IMR-90 (cell line): Measurements from ENCODE around the gene SRCIN1. TPM values are rescaled to one million over a fixed set of nuclear protein-coding genes. Genes with fewer than 3 reads are reported as not detected.

ENCODE experiments used
- ATAC-seq: fragments of 200-7000 bp; cut with Tn5 transposase; 2 replicates; pipeline ENCODE4 v1.9.1; 2020; ENCODE audit warnings: low read depth, mild to moderate bottlenecking, moderate library complexity
- BruUV-seq: library from RNA; stranded (reverse); fragments of 400-500 nt; replicated peaks from 2 replicates; lab custom pipeline; 2021; lab: Mats Ljungman, UMichigan
- CTCF ChIA-PET: fragments of 300-600 bp; formaldehyde crosslinking; extraction: SDS; loops from one replicate; lab custom pipeline; 2021; ENCODE audit warnings: antibody characterized with exemption; lab: Yijun Ruan, JAX
- POLR2A ChIA-PET: fragments of 300-600 bp; sonication (Branson Sonifier 250); formaldehyde crosslinking; loops from one replicate; lab custom pipeline; 2022; ENCODE audit warnings: antibody characterized with exemption; ENCODE audit not compliant: unreplicated experiment; lab: Charles Lee
- DNase-seq: peaks from one replicate; pipeline ENCODE4 v3.0.0; 2013
- H2AFZ ChIP-seq: replicated peaks from 2 replicates; pipeline ENCODE3; 2013; ENCODE audit warnings: low read length, mild to moderate bottlenecking; ENCODE audit not compliant: poor library complexity
- H2AK5ac ChIP-seq: 2 replicates; pipeline ENCODE4 v1.6.1; 2013; ENCODE audit warnings: low read depth, low read length, inconsistent platforms
- H2AK9ac ChIP-seq: replicated peaks from 2 replicates; pipeline ENCODE3; 2013; ENCODE audit warnings: mild to moderate bottlenecking, low read depth, low read length, moderate library complexity; ENCODE audit not compliant: poor library complexity
- H2BK120ac ChIP-seq: 2 replicates; pipeline ENCODE4 v1.6.1; 2013; ENCODE audit warnings: low read depth, low read length, inconsistent platforms
- H2BK15ac ChIP-seq: 3 replicates; pipeline ENCODE4 v1.6.1; 2013; ENCODE audit warnings: low read depth, low read length, inconsistent platforms
- H2BK20ac ChIP-seq: 2 replicates; pipeline ENCODE4 v1.6.1; 2013; ENCODE audit warnings: low read depth, mild to moderate bottlenecking, inconsistent platforms, low read length, moderate library complexity
- H2BK5ac ChIP-seq: 2 replicates; pipeline ENCODE4 v1.6.1; 2013; ENCODE audit warnings: mild to moderate bottlenecking, low read depth, low read length, inconsistent platforms; ENCODE audit not compliant: poor library complexity, severe bottlenecking
- H3K14ac ChIP-seq: replicated peaks from 2 replicates; pipeline ENCODE4 v1.6.1; 2013; ENCODE audit warnings: low read depth, low read length, inconsistent platforms
- H3K18ac ChIP-seq: 2 replicates; pipeline ENCODE4 v1.6.1; 2013; ENCODE audit warnings: low read depth, low read length, control low read depth
- H3K23ac ChIP-seq: 2 replicates; pipeline ENCODE4 v1.6.1; 2013; ENCODE audit warnings: low read depth, low read length, inconsistent platforms
- H3K27ac ChIP-seq: 2 replicates; pipeline ENCODE4 v1.5.1; 2013; ENCODE audit warnings: mild to moderate bottlenecking, control low read depth, low read length; ENCODE audit not compliant: insufficient read depth
- H3K27me3 ChIP-seq: 2 replicates; pipeline ENCODE4 v1.6.1; 2013; ENCODE audit warnings: low read length; ENCODE audit not compliant: control insufficient read depth, insufficient read depth
- H3K36me3 ChIP-seq: 2 replicates; pipeline ENCODE4 v1.6.1; 2013; ENCODE audit warnings: low read length, mixed read lengths; ENCODE audit not compliant: control insufficient read depth, insufficient read depth
- H3K4ac ChIP-seq: 2 replicates; pipeline ENCODE4 v1.6.1; 2013; ENCODE audit warnings: low read depth, low read length, inconsistent platforms
- H3K4me1 ChIP-seq: 2 replicates; pipeline ENCODE4 v1.6.1; 2013; ENCODE audit warnings: low read length, mixed read lengths; ENCODE audit not compliant: control insufficient read depth, insufficient read depth
- H3K4me2 ChIP-seq: 2 replicates; pipeline ENCODE4 v1.6.1; 2013; ENCODE audit warnings: low read depth, mild to moderate bottlenecking, control low read depth, low read length, moderate library complexity
- H3K4me3 ChIP-seq: 2 replicates; pipeline ENCODE4 v1.5.1; 2013; ENCODE audit warnings: low read depth, mild to moderate bottlenecking, control low read depth, low read length, moderate library complexity; ENCODE audit not compliant: insufficient read depth
- H3K56ac ChIP-seq: 2 replicates; pipeline ENCODE4 v1.6.1; 2013; ENCODE audit warnings: low read length, inconsistent platforms; ENCODE audit not compliant: insufficient read depth; ENCODE audit errors: extremely low read depth
- H3K79me1 ChIP-seq, 2 experiments: 2 replicates each; pipeline ENCODE4 v1.6.1; 2013; ENCODE audit warnings: low read length in 2 of 2, inconsistent platforms in 1 of 2, low read depth in 1 of 2
- H3K9ac ChIP-seq: 2 replicates; pipeline ENCODE4 v1.6.1; 2013; ENCODE audit warnings: low read depth, low read length, control low read depth
- H3K9me1 ChIP-seq: 2 replicates; pipeline ENCODE4 v1.6.1; 2013; ENCODE audit warnings: low read length, inconsistent platforms; ENCODE audit not compliant: insufficient read depth
- H3K9me3 ChIP-seq: 2 replicates; pipeline ENCODE4 v1.6.1; 2013; ENCODE audit warnings: low read length; ENCODE audit not compliant: control insufficient read depth, insufficient read depth
- H4K20me1 ChIP-seq: 2 replicates; pipeline ENCODE4 v1.6.1; 2013; ENCODE audit warnings: low read length, inconsistent platforms; ENCODE audit not compliant: insufficient read depth
- H4K5ac ChIP-seq: 2 replicates; pipeline ENCODE4 v1.6.1; 2013; ENCODE audit warnings: mild to moderate bottlenecking, low read depth, low read length, control low read depth
- H4K8ac ChIP-seq, 2 experiments: 2 replicates each; pipeline ENCODE4 v1.6.1; 2013; ENCODE audit warnings: low read depth in 2 of 2, low read length in 2 of 2, control low read depth in 1 of 2, inconsistent platforms in 1 of 2
- H4K91ac ChIP-seq: 2 replicates; pipeline ENCODE4 v1.6.1; 2013; ENCODE audit warnings: low read depth, low read length, inconsistent platforms; ENCODE audit not compliant: insufficient read depth
- BHLHE40 ChIP-seq: fragments of 150-350 bp; IDR thresholded peaks from 2 replicates; pipeline ENCODE4 v1.6.1; 2016; ENCODE audit warnings: mild to moderate bottlenecking, low read depth, low read length
- CEBPB ChIP-seq: IDR thresholded peaks from 2 replicates; pipeline ENCODE4 v1.6.1; 2012; ENCODE audit warnings: low read depth, low read length, improper control_type of control experiment
- CHD1 ChIP-seq: IDR thresholded peaks from 2 replicates; pipeline ENCODE4 v1.6.1; 2012; ENCODE audit warnings: low read depth, low read length, improper control_type of control experiment
- CTCF ChIP-seq: conservative IDR thresholded peaks from 2 replicates; pipeline ENCODE4 v1.5.1; 2012; ENCODE audit warnings: mild to moderate bottlenecking, low read depth, low read length, improper control_type of control experiment
- ELK1 ChIP-seq: fragments of 150-350 bp; IDR thresholded peaks from 2 replicates; pipeline ENCODE4 v1.6.1; 2016; ENCODE audit warnings: low read depth, mild to moderate bottlenecking, low read length, moderate library complexity, borderline replicate concordance
- FOS ChIP-seq: fragments of 150-350 bp; IDR thresholded peaks from 2 replicates; pipeline ENCODE4 v1.6.1; 2016; ENCODE audit warnings: low read depth, low read length
- MAFK ChIP-seq: IDR thresholded peaks from 2 replicates; pipeline ENCODE4 v1.6.1; 2012; ENCODE audit warnings: low read depth, low read length, improper control_type of control experiment
- MAZ ChIP-seq: IDR thresholded peaks from 2 replicates; pipeline ENCODE4 v1.6.1; 2012; ENCODE audit warnings: low read depth, mild to moderate bottlenecking, low read length, improper control_type of control experiment, moderate library complexity, borderline replicate concordance
- MXI1 ChIP-seq: IDR thresholded peaks from 2 replicates; pipeline ENCODE4 v1.6.1; 2012; ENCODE audit warnings: low read depth, mild to moderate bottlenecking, low read length, moderate library complexity, borderline replicate concordance
- NFE2L2 ChIP-seq: fragments of 150-350 bp; IDR thresholded peaks from 2 replicates; pipeline ENCODE4 v1.6.1; 2016; ENCODE audit warnings: low read depth, mild to moderate bottlenecking, low read length
- POLR2A ChIP-seq: IDR thresholded peaks from 2 replicates; pipeline ENCODE4 v1.6.1; 2012; ENCODE audit warnings: mild to moderate bottlenecking, low read depth, low read length
- RAD21 ChIP-seq: IDR thresholded peaks from 2 replicates; pipeline ENCODE4 v1.6.1; 2012; ENCODE audit warnings: low read length, improper control_type of control experiment
- RCOR1 ChIP-seq: IDR thresholded peaks from 2 replicates; pipeline ENCODE4 v1.6.1; 2012; ENCODE audit warnings: mild to moderate bottlenecking, low read length, improper control_type of control experiment; ENCODE audit not compliant: insufficient replicate concordance
- RFX5 ChIP-seq: IDR thresholded peaks from 2 replicates; pipeline ENCODE4 v1.8.0; 2012; ENCODE audit warnings: low read depth, mild to moderate bottlenecking, low read length, moderate library complexity
- SMC3 ChIP-seq: fragments of 150-350 bp; IDR thresholded peaks from 2 replicates; pipeline ENCODE4 v1.6.1; 2016; ENCODE audit warnings: low read depth, mild to moderate bottlenecking, antibody characterized with exemption, low read length, moderate library complexity
- USF2 ChIP-seq: fragments of 150-350 bp; IDR thresholded peaks from 2 replicates; pipeline ENCODE4 v1.6.1; 2017; ENCODE audit warnings: mild to moderate bottlenecking, antibody characterized with exemption, low read length, low read depth
- WGBS, 2 experiments: methylation state at CpG; one replicate each; pipeline versions ENCODE4 v1.1.5 to v1.1.7; 2013; ENCODE audit warnings: missing lambda C conversion rate in 2 of 2; ENCODE audit not compliant: insufficient read length in 1 of 2; ENCODE audit errors: extremely low coverage in 2 of 2; 5-methylcytosine and 5-hydroxymethylcytosine counted together
- dilution Hi-C: fragments of 300-500 bp; cut with HindIII; formaldehyde crosslinking; loops from one replicate; pipeline ENCODE4 v1.14.3; 2018; ENCODE audit warnings: low sequenced_read_pairs; ENCODE audit not compliant: unreplicated experiment
- in situ Hi-C: fragments of 300-500 bp; cut with MboI; formaldehyde crosslinking; loops from 3 replicates; pipeline ENCODE4 v1.14.3; 2019; ENCODE audit warnings: low sequenced_read_pairs, inconsistent platforms, mixed read lengths
- intact Hi-C: fragments of 100-400 bp; cut with micrococcal nuclease; formaldehyde crosslinking; loops from 2 replicates; pipeline ENCODE4 v1.10.0; 2022
- polyA plus RNA-seq, 3 experiments: library from polyadenylated mRNA; depleted of rRNA; stranded (reverse); fragments of >200 nt; gene quantifications; 2 replicates each; pipeline ENCODE4 v1.2.3, GENCODE V29; 2012; ENCODE audit warnings: low replicate concordance in 1 of 3
- total RNA-seq: library from RNA; depleted of rRNA; stranded (reverse); fragments of >200 nt; gene quantifications from 2 replicates; pipeline ENCODE4 v1.2.3, GENCODE V29; 2012

The SRCIN1 gene
- total and polyA plus RNA-seq, 2 of the 4 experiments (the other 2 are of a cell fraction) = not detected

- no peak overlapping the region for H3K56ac ChIP-seq
- TF ChIP-seq MAZ (no peak), SMC3 (no peak), ELK1 (no peak), POLR2A (no peak), FOS (no peak), MAFK (no peak), RAD21 (no peak), CEBPB (no peak), RFX5 (no peak), NFE2L2 (no peak), USF2 (no peak), CTCF (no peak), BHLHE40 (no peak), CHD1 (no peak), MXI1 (no peak), RCOR1 (no peak)
- no TSS peak for BruUV-seq
- no peaks in the 10 kb centered on the region for H3K4me1 ChIP-seq
- in situ Hi-C loops = no loop called here
- H2AFZ ChIP-seq = no peak overlapping the region
- no peak overlapping the region for H2BK120ac ChIP-seq
- no peak overlapping the region for H3K14ac ChIP-seq
- H2BK15ac ChIP-seq = no peak overlapping the region
- H2BK20ac ChIP-seq = no peak overlapping the region
- no peak overlapping the region for H4K8ac ChIP-seq
- H3K4ac ChIP-seq = no peak overlapping the region
- no peak overlapping the region for H3K4me3 ChIP-seq
- ChIA-PET CTCF (interaction anchor here (1.0 kb wide), 1 partner anchor 11 kb away, joined by 3 read pairs; no protein-coding TSS in a partner anchor), POLR2A (no interaction called here)
- H3K36me3 ChIP-seq = no peaks in the 10 kb centered on the region
- H3K9ac ChIP-seq = no peak overlapping the region
- no peaks in the 10 kb centered on the region for H3K9me1 ChIP-seq
- no peak overlapping the region for H3K18ac ChIP-seq
- no peak for DNase-seq
- ATAC-seq = no peak
- dilution Hi-C loops = no loop called here
- H4K5ac ChIP-seq = no peak overlapping the region
- no peak overlapping the region for H3K27ac ChIP-seq
- H3K9me3 ChIP-seq = no peaks in the 10 kb centered on the region; the same call in 1 of the 2 replicates
- no peak overlapping the region for H2AK5ac ChIP-seq
- intact Hi-C loops = no loop called here
- H4K20me1 ChIP-seq = no peaks in the 10 kb centered on the region
- no peak overlapping the region for H3K23ac ChIP-seq
- H3K4me2 ChIP-seq = no peak overlapping the region
- no peaks in the 10 kb centered on the region for H3K79me1 ChIP-seq
- H2AK9ac ChIP-seq = peak overlapping the region; percentile 55
- H3K27me3 ChIP-seq = peaks cover 58% of the 10 kb centered on the region
- WGBS, 2 experiments = 45% methylated on average over 2 of the region's 12 CpGs; no CpG with 5 or more reads in 1 of the 2 experiments
- H2BK5ac ChIP-seq = no peak overlapping the region
- H4K91ac ChIP-seq = no peak overlapping the region
Measured at GRCh38 chr17:38547444-38547843, 58.3 kb downstream of the SRCIN1 start.
